Stimulated activated CD8-positive, alpha-beta memory T cell treated with anti-CD3 and anti-CD28 coated beads, Interleukin-15, amount 100 ng/mL, for 24 hours (primary cell): Measurements from ENCODE around the gene DOK7.

ENCODE experiments used
- DNase-seq: peaks from one replicate; pipeline ENCODE4 v3.0.0-alpha.2; 2020; ENCODE audit warnings: low read depth

DOK7 gene

DNA sequence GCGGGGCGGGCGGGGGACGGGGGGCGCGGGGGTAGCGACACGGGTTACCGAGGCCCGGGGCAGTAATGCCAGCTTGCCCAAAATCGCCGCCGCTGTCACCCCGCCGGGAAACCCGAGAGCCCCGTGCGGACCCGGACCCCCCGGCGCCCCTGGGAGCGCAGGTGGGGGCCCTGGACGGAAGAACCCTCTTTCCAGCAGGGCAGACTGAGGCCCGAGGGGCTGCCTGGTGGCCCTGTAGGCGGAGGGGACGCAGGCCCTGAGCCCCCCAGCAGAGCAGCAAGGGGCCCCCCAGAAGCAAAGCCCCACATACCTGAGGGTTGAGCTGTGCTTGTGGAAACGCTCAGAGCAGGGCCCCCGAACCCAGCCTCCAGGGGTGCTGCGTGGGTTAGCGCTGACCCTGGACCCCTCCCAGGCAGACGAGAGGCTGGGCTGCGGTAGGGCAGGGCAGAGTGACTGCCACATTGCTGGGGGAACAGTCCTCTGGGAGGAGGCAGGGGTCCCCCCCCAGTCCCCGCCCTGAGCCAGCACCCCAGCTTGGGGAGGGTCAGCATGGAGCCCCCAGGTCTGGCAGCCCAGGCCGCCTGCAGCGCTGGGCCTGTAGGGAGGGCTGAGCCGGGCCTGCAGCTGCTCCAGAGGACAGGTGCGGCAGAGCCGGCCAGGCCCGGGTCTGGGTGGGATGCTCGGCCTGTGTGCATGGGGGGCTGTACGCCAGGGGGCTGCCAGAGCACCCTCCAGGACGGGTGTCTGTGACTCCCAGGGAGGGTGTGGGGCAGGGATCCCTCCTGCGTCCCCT, 646 bp downstream of the DOK7 start:
- DNase-seq, result no peak

DNA sequence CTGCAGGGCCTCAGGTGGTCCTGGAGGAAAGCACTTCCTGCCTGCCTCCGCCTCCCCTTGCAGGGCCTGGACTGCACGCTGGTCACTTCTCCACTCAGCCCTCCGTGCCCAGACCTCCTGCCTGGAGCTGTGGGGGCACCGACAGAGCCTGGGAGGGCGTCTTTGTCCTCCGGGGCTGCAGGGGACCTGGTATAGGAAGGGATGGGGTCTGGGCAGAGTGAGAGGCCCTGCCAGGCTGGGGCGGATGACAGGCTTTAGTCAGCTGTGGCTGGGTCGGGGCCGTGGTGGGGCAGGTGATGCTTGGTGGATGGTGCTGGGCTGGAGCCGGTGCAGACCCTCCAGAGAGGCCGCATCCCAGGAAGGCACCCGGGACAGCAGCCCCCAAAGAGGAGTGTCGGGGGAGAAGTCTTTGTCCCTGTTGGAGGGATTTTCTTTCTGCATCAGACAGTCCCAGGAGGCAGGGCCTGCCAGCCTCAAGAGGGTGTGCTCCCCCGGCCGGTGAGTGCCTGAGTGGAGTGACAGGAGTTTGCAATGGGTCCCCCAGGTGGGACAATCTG, 1.3 kb downstream of the DOK7 start:
- no peak for DNase-seq

DNA sequence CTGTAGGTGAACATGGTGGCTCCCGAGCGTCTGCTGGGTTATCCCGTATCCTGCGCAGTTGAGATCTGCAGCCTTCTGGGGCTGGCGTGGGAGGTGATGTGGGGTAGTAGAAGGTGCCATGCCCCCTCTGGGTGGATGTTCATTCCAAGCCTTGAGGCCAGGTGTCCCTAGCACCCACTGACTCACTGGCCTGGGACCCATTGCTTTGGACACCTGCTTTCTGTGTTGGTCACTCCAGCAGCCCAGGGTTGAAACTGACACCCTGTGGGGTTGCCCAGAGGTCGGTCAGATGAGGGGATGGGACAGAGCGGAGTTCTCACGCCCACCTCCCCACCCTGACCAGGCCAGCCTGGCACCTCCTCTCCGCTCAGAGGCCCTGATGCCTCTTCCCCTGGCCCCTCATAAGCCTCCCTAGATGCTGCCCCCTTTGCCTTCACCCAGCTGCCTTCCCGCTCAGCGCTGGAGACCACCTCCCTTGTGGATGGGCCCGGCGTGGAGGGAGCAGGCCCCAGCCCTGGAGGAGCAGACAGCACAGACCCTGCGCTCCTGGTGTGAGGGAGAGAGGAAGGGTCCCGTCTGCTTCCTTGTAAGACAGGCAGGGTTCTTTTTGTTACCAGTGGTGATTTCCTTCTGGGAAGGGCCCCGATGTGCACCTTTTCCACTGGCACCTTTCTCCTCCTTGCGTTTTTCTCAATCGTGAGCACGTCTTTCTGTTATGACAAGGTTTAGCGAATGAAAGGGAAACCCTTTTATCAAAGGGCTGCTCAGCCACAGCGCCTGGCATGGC, 2.0 kb downstream of the DOK7 start:
- no peak for DNase-seq

DNA sequence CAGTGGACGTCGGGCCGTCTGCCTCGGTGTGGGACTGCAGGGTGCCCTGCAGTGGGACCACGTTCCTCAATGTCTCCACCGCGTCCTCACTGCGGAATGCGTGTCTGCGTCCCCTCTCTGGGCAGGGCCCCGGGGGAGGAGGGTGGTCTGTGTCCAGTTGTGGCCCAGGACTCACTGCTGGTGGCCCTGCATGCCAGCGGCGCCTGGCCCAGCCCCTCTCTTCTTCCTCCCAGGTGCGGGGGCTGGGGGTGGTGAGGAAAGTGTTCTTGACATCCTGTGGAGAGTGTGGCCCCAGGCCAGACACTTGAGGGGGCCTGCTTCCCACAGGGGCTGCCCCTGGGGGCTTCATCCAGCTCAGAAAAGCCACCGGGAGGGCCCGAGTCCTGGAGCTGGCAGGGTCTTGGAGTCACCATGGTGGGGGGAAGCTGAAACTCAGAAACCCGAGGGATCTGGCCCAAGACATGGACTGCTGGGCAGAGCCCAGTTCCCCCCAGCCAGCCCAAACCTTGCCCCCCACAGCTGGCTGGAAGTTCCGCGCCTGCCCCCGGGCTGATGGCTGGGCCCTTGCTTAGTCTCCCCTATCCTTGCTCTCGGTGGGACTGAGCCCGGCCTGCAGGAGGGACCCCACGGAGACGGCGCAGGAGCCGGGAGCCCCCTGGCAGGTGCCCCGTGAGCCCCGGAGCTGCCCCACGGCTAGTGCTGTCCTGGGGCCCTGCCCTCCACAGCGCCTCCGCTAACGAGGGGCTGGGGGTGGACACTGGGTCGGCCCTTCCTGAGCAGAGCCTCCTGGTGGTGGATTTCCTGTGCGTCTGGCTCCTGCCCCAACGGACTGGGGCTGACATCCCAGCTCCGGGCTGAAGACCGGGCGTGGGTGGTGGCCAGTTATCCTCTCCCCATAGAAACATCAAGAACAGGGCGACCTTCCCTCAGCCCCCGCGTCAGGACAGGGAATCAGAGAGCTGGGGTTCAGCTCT, 2.9 kb downstream of the DOK7 start:
- no peak for DNase-seq

DNA sequence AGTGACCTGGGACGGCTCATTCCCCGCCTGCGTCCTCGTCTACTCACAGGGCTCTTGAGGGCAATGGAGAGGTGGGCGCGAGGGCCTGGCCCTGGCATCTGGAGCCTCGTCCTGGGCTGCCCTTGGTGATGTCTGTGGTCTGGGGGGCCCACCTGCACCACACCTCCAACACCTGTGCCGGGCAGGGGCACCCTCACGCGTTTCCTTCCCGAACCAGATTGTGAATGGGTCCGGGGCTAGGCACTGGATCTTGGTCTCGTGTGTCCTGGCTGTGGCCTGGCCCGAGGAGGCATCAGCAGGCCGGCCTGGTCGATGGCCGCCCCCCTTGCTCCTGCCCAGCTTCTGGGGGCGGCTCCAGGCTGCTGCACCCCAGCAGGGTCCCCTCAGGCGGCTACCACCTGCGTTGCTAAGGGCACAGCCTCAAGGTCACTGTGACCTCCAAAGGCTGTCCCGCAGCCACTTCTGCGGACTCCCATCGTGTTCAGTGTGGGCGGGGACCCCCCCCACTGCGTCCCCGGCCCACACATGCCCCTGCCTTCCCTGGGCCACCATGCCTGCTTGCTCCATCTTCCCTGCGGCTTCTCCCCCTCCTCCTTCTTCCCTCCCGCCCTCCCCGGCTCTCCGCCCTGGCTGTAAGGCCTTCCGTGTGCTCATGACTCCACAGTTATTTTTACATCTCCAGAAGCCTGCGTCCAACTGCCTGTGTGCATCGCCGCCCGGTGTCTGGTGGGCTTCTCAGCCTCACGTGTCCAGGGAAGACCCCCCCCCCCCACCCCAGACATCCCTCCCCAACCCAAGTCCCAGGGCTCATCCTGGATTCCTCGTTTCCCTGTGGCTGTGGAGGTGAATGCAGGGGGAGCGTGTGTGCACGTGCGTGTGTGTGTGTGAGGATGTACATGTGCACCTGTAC, 3.8 kb downstream of the DOK7 start:
- DNase-seq, result no peak

DNA sequence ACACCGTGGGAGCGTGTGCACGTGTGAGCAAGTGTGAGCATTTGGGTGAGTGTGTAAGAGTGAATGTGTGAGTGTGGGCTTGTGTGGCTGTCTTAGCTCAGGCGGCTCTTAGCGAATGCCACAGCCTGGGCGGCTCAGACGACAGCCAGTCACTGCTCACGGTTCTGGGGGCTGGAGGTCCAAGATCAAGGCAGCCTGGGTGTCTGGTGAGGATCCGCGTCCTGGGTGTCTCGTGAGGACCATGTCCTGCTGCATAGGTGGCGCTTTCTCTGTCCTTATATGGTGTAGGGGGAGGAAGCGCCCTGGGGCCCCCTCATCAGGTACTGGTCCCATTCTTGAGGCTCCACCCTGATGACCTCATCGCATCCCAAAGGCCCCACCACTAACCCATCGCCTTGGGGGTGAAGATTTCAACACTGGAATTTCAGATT, 4.5 kb downstream of the DOK7 start:
- DNase-seq, result no peak

DNA sequence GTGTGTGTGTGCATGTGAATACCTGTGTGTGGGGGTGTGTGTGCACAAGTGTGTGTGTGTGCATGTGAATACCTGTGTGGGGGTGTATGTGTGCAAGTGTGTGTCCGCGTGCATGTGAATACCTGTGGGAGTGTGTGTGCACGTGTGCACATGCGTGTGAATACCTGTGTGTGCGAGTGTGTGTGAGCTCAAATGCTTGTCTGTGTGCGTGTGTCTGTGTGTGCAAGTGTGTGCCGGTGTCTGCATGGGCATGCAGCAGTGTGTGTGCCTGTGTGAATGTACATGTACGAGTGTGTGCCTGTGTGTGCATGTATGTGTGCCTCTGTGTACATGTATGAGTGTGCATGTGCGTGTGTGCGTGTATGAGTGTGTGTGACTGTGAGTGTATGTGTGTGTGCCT, 5.0 kb downstream of the DOK7 start:
- no peak for DNase-seq

DNA sequence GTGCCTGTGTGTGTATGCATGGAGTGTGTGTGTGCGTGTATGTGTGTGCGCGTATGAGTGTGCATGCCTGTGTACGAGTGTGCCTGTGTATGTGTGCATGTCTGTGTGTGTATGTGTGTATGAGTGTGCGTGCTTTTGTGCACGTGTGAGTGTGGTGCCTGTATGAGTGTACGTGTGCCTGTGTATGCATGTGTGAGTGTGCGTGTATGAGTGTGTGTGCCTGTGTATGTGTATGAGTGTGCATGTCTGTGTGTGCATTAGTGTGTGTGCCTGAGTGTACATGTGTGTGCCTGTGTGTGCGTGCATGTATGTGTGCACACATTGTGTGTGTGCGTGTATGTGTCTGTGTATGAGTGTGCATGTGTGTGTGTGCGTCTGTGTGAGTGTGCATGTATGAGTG, 5.7 kb downstream of the DOK7 start:
- DNase-seq, result no peak

DNA sequence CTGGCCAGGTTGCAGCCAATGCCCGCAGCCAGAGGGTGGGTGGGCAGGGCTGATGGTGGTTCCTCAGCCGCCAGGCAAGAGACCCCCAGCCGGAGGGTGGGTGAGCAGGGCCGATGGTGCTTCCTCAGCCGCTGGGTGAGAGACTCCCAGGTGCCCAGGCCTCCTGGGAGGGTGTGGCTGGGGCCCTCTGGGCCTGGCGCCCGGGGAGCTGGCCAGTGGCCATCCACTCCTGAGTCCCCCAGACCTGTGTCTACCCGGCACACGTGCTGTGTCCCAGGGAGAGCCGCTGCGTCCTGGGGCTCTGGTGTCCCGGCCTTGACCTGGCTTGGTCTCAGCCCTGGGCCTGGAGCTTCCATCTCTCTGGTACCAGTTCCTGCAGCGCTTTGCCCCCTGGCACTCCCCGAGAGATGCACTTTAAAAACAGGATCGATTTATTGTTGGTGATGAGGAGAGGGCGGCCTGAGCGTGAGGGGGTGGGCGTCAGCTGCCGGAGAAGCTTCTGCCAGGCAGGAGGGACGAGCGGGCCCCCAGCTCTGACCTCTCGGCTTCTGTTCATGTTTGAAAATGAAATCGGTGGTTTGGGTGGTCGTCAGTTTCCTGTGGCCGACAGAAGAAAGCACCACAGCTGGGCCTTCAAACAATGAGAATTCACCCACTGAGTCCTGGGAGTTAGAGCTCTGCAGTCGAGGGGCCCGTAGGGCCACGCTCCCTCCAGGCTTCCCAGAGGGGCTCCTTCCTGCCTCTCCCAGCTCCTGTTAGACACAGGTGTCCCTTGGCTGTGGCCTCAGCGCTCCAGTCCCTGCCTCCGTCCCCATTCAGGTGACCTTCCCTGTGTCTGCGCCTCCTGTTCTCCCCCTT, 6.5 kb downstream of the DOK7 start:
- no peak for DNase-seq

DNA sequence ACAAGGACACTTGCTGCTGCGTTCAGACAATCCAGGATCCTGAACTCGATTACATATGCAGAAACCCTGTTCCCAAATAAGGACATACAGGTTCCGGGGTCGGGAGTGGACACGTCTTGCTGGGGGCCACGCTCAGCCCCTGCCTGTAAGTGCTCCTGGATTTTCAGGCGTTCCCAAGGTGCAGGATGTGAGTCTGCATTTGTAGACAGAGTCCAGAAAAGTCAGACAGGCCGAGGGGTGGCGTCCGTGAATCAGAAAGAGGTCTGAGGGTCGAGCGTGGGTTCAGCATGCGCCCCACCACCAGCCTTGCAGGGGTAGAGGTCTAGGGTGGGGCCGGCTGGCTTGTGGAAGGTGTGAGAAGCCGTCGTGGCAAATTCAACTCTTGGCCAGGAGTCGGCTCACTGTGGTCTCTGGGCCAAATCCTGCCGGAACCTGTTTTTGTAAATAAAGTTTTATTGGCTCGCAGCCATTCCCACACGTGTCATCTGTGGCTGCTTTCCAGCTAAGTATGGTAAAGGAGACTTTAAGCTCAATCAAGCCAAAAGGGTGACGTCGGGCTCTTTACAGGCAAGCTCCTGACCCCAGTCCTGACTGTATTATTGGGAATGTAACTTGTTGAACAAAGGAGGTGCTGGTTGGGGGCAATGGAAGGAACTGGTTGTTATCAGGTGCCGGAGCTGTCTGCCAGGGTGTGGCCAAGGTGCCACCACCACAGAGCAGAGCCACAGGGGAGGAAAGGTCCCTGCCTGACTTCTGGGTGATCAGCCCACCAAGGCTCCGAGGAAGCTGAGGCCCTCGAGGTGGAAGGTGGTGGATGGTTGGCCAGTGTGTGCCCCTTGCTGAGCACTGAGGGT, 7.4 kb downstream of the DOK7 start:
- DNase-seq, result no peak

DNA sequence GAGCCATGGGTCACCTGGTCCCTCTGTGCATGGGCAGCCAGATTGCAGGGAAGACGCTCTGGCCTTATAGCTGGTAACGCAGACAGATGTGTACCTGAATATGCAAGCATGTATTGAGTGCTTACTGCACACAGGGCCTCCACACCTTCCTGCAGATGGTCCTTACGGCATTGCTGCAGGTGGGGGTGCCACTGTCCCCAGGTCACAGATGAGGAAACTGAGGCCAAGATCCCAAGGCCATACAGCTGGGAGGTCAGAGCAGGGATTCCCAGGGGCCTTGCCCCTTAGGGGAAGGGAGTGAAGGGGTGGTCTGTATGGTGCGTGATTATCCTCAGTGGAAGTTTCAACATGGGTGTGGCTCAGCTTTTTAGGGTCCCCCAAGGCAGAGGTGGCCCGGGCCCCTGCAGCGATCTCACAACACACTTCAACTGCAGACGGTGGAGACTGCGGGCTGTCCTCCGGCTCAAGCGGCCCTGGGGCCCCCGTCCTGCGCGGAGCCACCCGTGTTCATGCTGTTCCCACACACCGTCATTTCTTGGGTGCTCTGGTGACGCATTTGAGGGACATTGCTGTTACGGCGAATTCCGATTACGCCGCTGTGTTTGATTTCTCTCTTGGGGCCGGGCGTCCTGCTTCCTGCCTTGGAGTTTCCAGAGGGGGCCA, 8.1 kb downstream of the DOK7 start:
- no peak for DNase-seq

DNA sequence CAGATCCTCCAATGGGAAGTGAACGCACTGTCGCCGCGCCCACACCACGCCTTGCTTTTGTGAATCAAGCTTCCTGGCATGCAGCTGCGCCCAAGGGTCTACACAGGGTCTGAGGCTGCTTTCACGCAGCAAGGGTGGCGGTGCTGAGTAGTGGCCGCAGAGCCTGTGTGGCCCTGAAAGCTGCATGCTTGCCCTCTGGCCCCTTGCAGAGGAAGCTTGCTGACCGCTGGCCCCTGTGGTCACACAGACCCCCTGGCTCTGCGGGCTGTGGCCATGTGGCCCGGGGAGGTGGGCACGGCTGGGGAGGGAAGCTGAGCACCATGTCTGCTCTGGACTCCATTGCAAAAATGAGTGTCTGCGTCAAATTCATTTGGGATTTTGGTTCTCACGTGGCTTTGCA, 8.8 kb downstream of the DOK7 start:
- no peak for DNase-seq

DNA sequence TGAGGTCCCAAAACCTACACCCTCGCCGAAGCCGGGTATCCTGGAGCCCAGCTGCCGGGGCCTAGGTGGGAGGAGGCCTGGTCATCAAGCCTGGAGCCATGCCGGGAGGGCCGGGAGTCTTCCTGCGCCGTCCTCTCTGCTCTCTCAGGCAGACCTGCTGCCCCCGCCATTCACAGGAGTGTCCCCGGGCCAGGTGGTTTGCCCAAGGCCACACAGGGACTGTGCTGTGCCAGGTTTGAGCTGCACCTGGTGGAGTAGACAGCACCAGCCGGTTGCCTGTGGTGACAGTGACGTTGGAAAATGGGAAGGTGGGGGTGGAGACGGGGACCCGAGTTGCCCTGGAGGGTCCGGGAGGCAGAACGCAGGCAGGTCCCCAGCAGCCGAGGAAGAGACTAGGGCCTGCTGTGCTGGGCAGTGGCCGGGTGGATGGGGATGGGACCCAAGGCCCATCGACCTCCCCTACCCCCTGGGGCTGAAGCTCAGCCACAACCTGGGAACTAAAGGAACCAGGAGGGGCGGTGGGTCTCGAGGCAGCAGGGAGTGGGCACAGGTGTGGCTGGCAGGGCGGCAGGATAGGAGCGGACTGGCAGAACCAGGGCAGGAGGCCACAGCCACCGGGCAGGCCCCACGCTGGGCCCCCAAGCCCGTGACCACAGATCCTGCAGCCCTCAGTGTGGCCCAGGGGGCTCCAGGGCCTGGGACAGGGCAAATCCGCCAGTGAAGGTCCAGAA, 9.5 kb downstream of the DOK7 start:
- DNase-seq, result no peak

DNA sequence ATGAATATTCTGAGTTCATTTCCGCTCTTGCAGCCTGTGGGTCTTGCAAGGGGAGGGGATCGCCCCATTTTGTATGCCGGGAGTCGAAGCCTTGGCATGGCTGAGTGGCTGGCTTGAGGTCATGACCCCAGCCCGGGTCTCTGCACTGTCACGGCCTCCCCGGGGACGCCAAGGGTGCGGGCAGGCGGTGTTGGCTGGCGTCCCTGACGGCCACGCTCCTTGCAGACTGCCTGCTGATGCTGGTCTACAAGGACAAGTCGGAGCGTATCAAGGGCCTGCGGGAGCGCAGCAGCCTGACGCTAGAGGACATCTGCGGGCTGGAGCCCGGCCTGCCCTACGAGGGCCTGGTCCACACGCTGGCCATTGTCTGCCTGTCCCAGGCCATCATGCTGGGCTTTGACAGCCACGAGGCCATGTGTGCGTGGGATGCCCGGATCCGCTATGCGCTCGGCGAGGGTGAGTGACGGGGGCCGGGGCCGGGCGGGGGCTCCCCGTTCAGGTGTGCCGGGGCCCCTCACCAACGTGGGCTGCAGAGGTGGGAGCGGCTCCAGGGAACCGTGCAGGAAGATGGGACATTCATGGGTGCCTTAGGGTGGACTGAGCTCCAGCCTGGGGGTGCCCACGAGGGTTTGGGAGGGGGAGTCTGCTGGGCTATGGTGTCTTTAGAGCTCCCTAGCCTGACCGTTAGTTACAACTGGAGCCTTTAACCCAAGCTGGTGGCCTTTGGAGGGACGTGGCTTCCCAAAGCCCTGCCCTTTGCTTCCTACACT, 10.3 kb downstream of the DOK7 start:
- DNase-seq, result no peak

DNA sequence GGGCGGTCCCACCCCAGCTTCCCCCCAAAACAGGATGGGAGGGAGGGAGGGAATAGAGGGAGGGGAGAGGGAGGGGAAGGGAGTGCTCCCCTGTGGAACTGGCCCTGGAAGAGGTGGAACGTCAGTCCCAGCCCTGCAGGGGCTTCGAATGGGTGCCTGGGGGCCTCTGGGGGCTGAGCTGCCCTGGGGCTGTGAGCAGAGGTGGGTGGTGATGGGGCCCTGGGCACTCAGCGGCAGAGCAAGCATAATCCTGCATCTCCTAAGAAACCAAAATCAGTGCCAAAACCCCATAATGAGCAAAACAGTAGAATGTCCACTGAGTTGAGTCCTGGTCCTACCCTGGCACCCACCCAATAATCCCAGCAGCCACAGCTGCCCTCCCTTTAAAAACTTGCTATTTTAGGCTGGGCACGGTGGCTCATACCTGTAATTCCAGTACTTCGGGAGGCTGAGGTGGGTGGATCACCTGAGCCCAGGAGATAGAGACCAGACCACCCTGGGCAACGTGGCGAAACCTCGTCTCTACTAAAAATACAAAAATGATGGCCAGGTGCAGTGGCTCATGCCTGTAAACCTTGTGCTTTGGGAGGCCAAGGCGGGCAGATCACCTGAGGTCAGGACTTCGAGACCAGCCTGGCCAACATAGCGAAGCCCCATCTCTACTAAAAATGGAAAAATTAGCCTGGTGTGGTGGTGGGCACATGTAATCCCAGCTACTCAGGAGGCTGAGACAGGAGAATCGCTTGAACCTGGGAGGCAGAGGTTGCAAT, 11.1 kb downstream of the DOK7 start:
- DNase-seq, result no peak

DNA sequence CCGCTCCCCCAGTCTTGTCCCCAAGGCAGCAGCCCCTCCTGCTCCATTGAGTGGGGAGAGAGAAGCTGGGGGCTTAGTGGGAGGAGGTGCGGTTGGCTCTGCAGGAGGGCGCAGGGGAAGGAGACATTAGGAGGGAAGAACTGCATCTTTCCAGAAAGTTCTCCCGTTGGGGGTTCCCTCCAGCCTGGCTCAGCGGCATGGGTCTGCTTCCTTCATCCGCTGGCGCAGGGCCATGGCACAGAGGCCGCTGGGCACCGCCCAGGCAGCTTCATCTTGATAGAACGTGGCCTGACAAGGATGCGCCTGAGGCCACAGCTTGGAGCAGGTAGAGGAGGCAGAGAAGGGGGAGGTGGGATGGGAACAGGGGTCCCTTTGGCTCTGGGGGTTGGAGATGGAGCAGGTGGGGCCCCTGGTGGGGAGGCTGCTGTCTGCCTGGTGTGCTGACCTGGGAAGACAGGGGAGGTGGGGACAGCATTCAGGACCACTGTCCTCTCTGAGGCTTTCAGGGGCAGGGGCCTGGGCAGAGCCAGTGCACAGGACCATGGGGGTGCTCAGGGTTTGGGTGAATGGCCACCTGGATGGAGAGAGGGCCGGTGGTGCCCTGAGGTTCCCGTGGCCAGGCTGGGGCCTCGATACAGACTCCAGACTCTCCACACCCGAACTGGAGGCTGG, 12.1 kb downstream of the DOK7 start:
- DNase-seq, result no peak
